Loucy (cell line): ENCODE data around the gene ERAL1.
A peak's percentile ranks its signal among the peaks of the same experiment; 100 is the strongest.

Source experiments
- H2AFZ ChIP-seq: fragments of 200-600 bp; sonication (generic); 2 replicates; pipeline ENCODE4 v1.6.0; 2016; ENCODE audit warnings: antibody characterized with exemption, mild to moderate bottlenecking, low read length, moderate library complexity
- H3F3A ChIP-seq: fragments of 200-600 bp; 2 replicates; pipeline ENCODE4 v1.6.0; 2016; ENCODE audit warnings: antibody characterized with exemption, low read depth, mild to moderate bottlenecking
- H3K27me3 ChIP-seq: fragments of 200-600 bp; sonication (generic); 2 replicates; pipeline ENCODE4 v1.6.1; 2014; ENCODE audit warnings: low read length, mild to moderate bottlenecking; ENCODE audit not compliant: insufficient read depth, poor library complexity, severe bottlenecking
- H3K36me3 ChIP-seq: fragments of 200-600 bp; sonication (generic); 2 replicates; pipeline ENCODE4 v1.6.1; 2016; ENCODE audit warnings: low read length; ENCODE audit not compliant: insufficient read depth
- H3K4me1 ChIP-seq: fragments of 200-600 bp; sonication (generic); 2 replicates; pipeline ENCODE4 v1.5.1; 2014; ENCODE audit warnings: low read length, mild to moderate bottlenecking; ENCODE audit not compliant: insufficient read depth, poor library complexity, severe bottlenecking
- H3K4me2 ChIP-seq: fragments of 200-600 bp; sonication (generic); 2 replicates; pipeline ENCODE4 v1.6.0; 2014; ENCODE audit warnings: antibody characterized with exemption, low read length, low read depth, mild to moderate bottlenecking; ENCODE audit not compliant: poor library complexity, severe bottlenecking
- H3K4me3 ChIP-seq: fragments of 200-600 bp; sonication (generic); 2 replicates; pipeline ENCODE4 v1.5.1; 2014; ENCODE audit warnings: low read length, mild to moderate bottlenecking, mixed read lengths; ENCODE audit not compliant: poor library complexity, severe bottlenecking
- H3K79me2 ChIP-seq: fragments of 200-600 bp; sonication (generic); 2 replicates; pipeline ENCODE4 v1.6.1; 2014; ENCODE audit warnings: low read length; ENCODE audit not compliant: insufficient read depth
- H3K9ac ChIP-seq: fragments of 200-600 bp; sonication (generic); 2 replicates; pipeline ENCODE4 v1.6.0; 2014; ENCODE audit warnings: mild to moderate bottlenecking, low read depth, low read length, moderate library complexity; ENCODE audit not compliant: poor library complexity, severe bottlenecking
- H3K9me2 ChIP-seq: fragments of 200-600 bp; sonication (generic); replicated peaks from 2 replicates; pipeline ENCODE4 v1.6.1; 2016; ENCODE audit warnings: low read depth, low read length, mixed read lengths
- H3K9me3 ChIP-seq: fragments of 200-600 bp; sonication (generic); 2 replicates; pipeline ENCODE4 v1.6.1; 2014; ENCODE audit warnings: mild to moderate bottlenecking, antibody characterized with exemption, low read length, low read depth; ENCODE audit not compliant: insufficient read depth
- H4K20me1 ChIP-seq: fragments of 200-600 bp; sonication (generic); 2 replicates; pipeline ENCODE4 v1.6.0; 2014; ENCODE audit warnings: antibody characterized with exemption, low read length, mild to moderate bottlenecking; ENCODE audit not compliant: insufficient read depth, poor library complexity, severe bottlenecking
- EZH2phosphoT487 ChIP-seq: fragments of 200-600 bp; IDR thresholded peaks from 2 replicates; pipeline ENCODE4 v1.6.1; 2018; ENCODE audit warnings: antibody characterized with exemption, mild to moderate bottlenecking, moderate library complexity, borderline replicate concordance
- TF ChIP-seq, protein P1 (sequence below): fragments of 200-600 bp; sonication (generic); conservative IDR thresholded peaks from 2 replicates; pipeline ENCODE4 v1.5.1; 2014; ENCODE audit warnings: mild to moderate bottlenecking, antibody characterized with exemption, low read length

The ERAL1 gene

DNA sequence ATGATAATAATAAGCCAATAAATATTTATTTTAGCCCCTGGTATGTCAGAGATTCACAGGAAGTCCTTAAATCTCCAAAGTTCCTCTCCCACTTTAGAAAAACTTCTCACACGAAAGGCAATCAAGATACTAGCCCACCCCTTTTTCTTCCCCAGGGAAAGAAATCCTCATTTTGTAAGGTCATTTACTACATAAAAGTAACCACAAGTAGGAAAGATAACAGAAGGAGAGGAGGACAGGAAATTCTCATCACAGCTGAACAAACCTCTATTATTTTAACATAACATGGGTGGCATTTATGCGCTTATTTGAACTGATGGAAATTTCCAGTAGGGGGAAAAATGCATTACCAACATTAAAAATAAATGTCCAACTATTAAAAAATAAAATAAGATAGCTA, 15.6 kb upstream of the ERAL1 start:
- H3K9me2 ChIP-seq, result no peaks in the 10 kb centered on the region
- H3K4me1 ChIP-seq, result peaks cover 17% of the 10 kb centered on the region
- H2AFZ ChIP-seq, result no peak overlapping the region
- peak overlapping the region; percentile 65 for H3K4me2 ChIP-seq
- no peak for TF ChIP-seq EZH2phosphoT487
- TF ChIP-seq, protein P1, sequence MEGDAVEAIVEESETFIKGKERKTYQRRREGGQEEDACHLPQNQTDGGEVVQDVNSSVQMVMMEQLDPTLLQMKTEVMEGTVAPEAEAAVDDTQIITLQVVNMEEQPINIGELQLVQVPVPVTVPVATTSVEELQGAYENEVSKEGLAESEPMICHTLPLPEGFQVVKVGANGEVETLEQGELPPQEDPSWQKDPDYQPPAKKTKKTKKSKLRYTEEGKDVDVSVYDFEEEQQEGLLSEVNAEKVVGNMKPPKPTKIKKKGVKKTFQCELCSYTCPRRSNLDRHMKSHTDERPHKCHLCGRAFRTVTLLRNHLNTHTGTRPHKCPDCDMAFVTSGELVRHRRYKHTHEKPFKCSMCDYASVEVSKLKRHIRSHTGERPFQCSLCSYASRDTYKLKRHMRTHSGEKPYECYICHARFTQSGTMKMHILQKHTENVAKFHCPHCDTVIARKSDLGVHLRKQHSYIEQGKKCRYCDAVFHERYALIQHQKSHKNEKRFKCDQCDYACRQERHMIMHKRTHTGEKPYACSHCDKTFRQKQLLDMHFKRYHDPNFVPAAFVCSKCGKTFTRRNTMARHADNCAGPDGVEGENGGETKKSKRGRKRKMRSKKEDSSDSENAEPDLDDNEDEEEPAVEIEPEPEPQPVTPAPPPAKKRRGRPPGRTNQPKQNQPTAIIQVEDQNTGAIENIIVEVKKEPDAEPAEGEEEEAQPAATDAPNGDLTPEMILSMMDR, result no peak
- H3K36me3 ChIP-seq, result no peaks in the 10 kb centered on the region
- H3K27me3 ChIP-seq, result no peaks in the 10 kb centered on the region
- H3K4me3 ChIP-seq, result peak overlapping the region; percentile 59
- peaks cover 8% of the 10 kb centered on the region for H4K20me1 ChIP-seq
- H3F3A ChIP-seq, result no peaks in the 10 kb centered on the region
- H3K79me2 ChIP-seq, result peaks cover 67% of the 10 kb centered on the region
- no peaks in the 10 kb centered on the region for H3K9me3 ChIP-seq
- peak overlapping the region; percentile 62 for H3K9ac ChIP-seq

DNA sequence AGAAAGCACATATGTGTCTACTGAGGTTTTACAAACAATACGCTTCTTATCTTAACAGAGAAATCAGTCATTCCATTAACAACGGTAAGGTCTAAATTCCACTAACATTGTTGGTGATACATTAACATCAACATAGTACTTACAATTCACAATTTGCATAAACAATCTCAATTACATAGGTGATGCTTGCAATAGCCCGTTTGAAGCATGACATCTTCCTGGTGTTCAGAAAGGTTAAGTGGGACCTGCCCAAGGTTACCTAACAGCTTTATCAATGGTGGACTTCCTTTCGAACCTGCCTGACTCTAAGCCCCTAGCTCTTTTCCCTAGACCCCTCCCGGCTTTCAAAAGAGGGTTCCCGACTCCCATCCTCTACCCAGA, 12.9 kb upstream of the ERAL1 start:
- Histone ChIP-seq H3K9me2 (no peaks in the 10 kb centered on the region), H3K4me2 (peak overlapping the region; percentile 84), H3K27me3 (no peaks in the 10 kb centered on the region), H2AFZ (peak overlapping the region; percentile 93), H3F3A (no peaks in the 10 kb centered on the region), H3K4me1 (peaks cover 17% of the 10 kb centered on the region), H3K36me3 (no peaks in the 10 kb centered on the region), H4K20me1 (peaks cover 8% of the 10 kb centered on the region), H3K9me3 (no peaks in the 10 kb centered on the region), H3K79me2 (peaks cover 49% of the 10 kb centered on the region), H3K9ac (peak overlapping the region; percentile 81), H3K4me3 (peak overlapping the region; percentile 88)
- TF ChIP-seq EZH2phosphoT487, result no peak
- TF ChIP-seq, protein P1, result no peak

DNA sequence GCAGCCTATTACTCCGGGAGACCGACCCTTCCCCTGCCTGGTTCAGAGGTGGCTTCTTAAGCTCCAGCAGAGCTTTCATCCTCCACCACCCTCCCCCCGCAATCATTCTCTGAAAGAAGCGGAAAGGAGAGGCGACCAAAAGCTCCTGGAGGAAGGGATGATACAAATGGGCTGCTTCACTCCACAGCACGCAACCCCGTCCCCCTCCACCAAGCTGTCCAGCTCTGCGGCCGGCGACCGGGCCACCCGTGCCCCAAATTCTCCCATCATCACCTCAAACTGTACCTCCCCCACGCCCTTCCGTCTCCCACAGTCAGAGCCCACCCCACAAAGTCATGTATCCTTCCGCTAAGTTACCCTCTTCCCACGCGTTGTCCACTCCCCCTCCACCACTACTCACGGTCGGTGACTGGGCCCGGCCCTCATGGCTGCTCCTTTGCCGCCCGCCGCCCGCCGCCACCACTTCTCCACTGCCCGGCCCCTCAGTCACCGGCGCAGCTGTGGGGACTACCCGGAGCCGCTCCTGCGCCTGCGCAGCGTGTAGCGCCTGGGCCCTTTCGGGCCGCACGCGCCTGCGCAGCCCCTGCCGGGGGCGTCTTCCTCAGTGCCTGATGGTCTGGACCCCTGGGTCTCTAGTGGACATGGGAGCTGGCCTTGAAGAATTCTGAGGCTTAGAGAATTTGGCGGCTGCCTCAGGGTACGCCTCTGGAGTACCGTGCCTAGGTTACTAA, 12.4 kb upstream of the ERAL1 start, which contains the start of gene FAM222B:
Gene FAM222B (minus strand): TSS at position 509 of the 731 bp plus-strand sequence. CDS start 76,123 bp downstream, outside the sequence.
- H3K9me2 ChIP-seq, result no peaks in the 10 kb centered on the region
- TF ChIP-seq, protein P1, result no peak
- no peak for TF ChIP-seq EZH2phosphoT487
- peaks cover 48% of the 10 kb centered on the region for H3K79me2 ChIP-seq
- peaks cover 8% of the 10 kb centered on the region for H4K20me1 ChIP-seq
- H3K9ac ChIP-seq, result peak within 1 kb of the TSS; percentile 81
- no peaks in the 10 kb centered on the region for H3F3A ChIP-seq
- H3K4me3 ChIP-seq, result peak within 1 kb of the TSS; percentile 88
- H3K27me3 ChIP-seq, result no peaks in the 10 kb centered on the region
- peaks cover 17% of the 10 kb centered on the region for H3K4me1 ChIP-seq
- peak within 1 kb of the TSS; percentile 93 for H2AFZ ChIP-seq
- peak within 1 kb of the TSS; percentile 84 for H3K4me2 ChIP-seq
- H3K9me3 ChIP-seq, result no peaks in the 10 kb centered on the region
- H3K36me3 ChIP-seq, result no peaks in the 10 kb centered on the region
